CD4-positive, alpha-beta T cell (primary cell): ENCODE data around the gene MSGN1. TPM values are rescaled to one million over a fixed set of nuclear protein-coding genes. Genes with fewer than 3 reads are reported as not detected.

Source experiments
- ATAC-seq: fragments of 200-7000 bp; cut with Tn5 transposase; one replicate; pipeline ENCODE4 v1.10.0; 2022; ENCODE audit warnings: mild to moderate bottlenecking; ENCODE audit not compliant: poor library complexity
- CTCF ChIA-PET: fragments of 350-600 bp; sonication (Branson Sonifier 250); formaldehyde crosslinking; loops from one replicate; lab custom pipeline; 2021; ENCODE audit warnings: antibody characterized with exemption, inconsistent platforms; lab: Charles Lee
- POLR2A ChIA-PET: fragments of 350-600 bp; sonication (Branson Sonifier 250); formaldehyde crosslinking; loops from one replicate; lab custom pipeline; 2021; ENCODE audit warnings: antibody characterized with exemption, inconsistent platforms; lab: Charles Lee
- DNase-seq, 14 experiments: peaks; one replicate each; pipeline ENCODE4 v3.0.0-alpha.2; 2013 to 2020; ENCODE audit warnings: mixed read lengths in 2 of 14
- H3K27ac ChIP-seq, 2 donors: one replicate each; pipeline versions ENCODE4 v1.5.1 to v1.7.0; 2013; ENCODE audit warnings: low read length in 2 of 2, low read depth in 1 of 2, mild to moderate bottlenecking in 1 of 2
- H3K27me3 ChIP-seq, 2 experiments: 1 replicate in 1 of 2; 2 replicates in 1 of 2; pipeline versions ENCODE4 v1.6.1 to v1.7.0; 2013; ENCODE audit warnings: low read length in 2 of 2, control low read depth in 1 of 2, mild to moderate bottlenecking in 1 of 2, moderate library complexity in 1 of 2; ENCODE audit not compliant: insufficient read depth in 2 of 2, control insufficient read depth in 1 of 2
- H3K36me3 ChIP-seq: one replicate; pipeline ENCODE4 v1.6.1; 2013; ENCODE audit warnings: low read length, control low read depth; ENCODE audit not compliant: insufficient read depth
- H3K4me1 ChIP-seq: one replicate; pipeline ENCODE4 v1.6.1; 2013; ENCODE audit warnings: low read length, control low read depth; ENCODE audit not compliant: insufficient read depth
- H3K4me3 ChIP-seq: one replicate; pipeline ENCODE4 v1.5.1; 2013; ENCODE audit warnings: mild to moderate bottlenecking, low read length, moderate library complexity
- H3K9me3 ChIP-seq, 2 experiments: 1 replicate in 1 of 2; 2 replicates in 1 of 2; pipeline versions ENCODE4 v1.6.1 to v1.7.0; 2013; ENCODE audit warnings: low read length in 2 of 2, mild to moderate bottlenecking in 2 of 2, control low read depth in 1 of 2, moderate library complexity in 1 of 2; ENCODE audit not compliant: control insufficient read depth in 1 of 2, insufficient read depth in 1 of 2
- H3K27ac Mint-ChIP-seq: one replicate; pipeline ENCODE4 v1.8.0; 2020; ENCODE audit warnings: mixed read lengths
- H3K27me3 Mint-ChIP-seq: one replicate; pipeline ENCODE4 v1.8.0; 2021; ENCODE audit warnings: mixed read lengths
- H3K36me3 Mint-ChIP-seq: one replicate; pipeline ENCODE4 v1.8.0; 2021; ENCODE audit warnings: low read depth, mixed read lengths
- H3K4me1 Mint-ChIP-seq: one replicate; pipeline ENCODE4 v1.8.0; 2021; ENCODE audit warnings: low read depth, mixed read lengths
- H3K4me3 Mint-ChIP-seq: one replicate; pipeline ENCODE4 v1.8.0; 2020; ENCODE audit warnings: mild to moderate bottlenecking, mixed read lengths
- H3K9me3 Mint-ChIP-seq: one replicate; pipeline ENCODE4 v1.8.0; 2020; ENCODE audit warnings: mixed read lengths
- intact Hi-C, 2 experiments: fragments of 100-400 bp; cut with DNase I in 1 of 2; cut with micrococcal nuclease in 1 of 2; formaldehyde crosslinking; loops; one replicate each; pipeline versions ENCODE4 v1.15.1 to v1.9.0; 2023 to 2025; cut with DNase I, micrococcal nuclease
- polyA plus RNA-seq, 2 donors: library from polyadenylated mRNA; unstranded; fragments of 120-200 nt; gene quantifications; one replicate each; pipeline ENCODE4 v1.2.1, GENCODE V29; 2013
- total RNA-seq, 174 experiments: library from RNA in 2 of 174; stranded (reverse) in 2 of 174; gene quantifications; one replicate each; pipeline ENCODE4 v1.2.3 and lab custom pipeline; 2021 to 2026
- TF ChIP-seq, protein P1 (sequence below): fragments of 200-600 bp; IDR thresholded peaks from one replicate; pipeline ENCODE4 v1.8.0; 2022; ENCODE audit warnings: antibody characterized with exemption, mild to moderate bottlenecking

Gene MSGN1, protein sequence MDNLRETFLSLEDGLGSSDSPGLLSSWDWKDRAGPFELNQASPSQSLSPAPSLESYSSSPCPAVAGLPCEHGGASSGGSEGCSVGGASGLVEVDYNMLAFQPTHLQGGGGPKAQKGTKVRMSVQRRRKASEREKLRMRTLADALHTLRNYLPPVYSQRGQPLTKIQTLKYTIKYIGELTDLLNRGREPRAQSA
- total RNA-seq (not detected), total RNA-seq (lab: John Stamatoyannopoulos, UW) (0 to 0.10 (median 0) reads per million in 172 experiments)
- polyA plus RNA-seq (2013, experiment 1 of 2): not detected
- not detected for polyA plus RNA-seq (2013, experiment 2 of 2)

DNA sequence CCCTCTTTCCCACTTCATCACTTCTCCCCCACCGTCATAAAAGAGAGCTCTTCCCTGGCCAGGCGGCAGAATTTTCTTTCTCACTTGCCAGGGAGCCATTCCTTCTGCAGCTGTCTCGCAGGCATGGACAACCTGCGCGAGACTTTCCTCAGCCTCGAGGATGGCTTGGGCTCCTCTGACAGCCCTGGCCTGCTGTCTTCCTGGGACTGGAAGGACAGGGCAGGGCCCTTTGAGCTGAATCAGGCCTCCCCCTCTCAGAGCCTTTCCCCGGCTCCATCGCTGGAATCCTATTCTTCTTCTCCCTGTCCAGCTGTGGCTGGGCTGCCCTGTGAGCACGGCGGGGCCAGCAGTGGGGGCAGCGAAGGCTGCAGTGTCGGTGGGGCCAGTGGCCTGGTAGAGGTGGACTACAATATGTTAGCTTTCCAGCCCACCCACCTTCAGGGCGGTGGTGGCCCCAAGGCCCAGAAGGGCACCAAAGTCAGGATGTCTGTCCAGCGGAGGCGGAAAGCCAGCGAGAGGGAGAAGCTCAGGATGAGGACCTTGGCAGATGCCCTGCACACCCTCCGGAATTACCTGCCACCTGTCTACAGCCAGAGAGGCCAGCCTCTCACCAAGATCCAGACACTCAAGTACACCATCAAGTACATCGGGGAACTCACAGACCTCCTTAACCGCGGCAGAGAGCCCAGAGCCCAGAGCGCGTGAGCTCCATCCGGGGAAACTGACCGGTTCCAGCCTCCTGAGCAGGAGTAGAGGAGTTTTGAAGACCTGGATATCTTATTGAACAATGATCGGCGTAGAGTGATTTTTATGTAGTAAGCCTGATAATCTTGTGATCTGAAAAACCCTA, at the start of gene MSGN1:
TSS of gene MSGN1 (plus strand) at position 65 of the 850 bp plus-strand sequence. CDS start at position 124, 59 bp downstream.
- Histone ChIP-seq H3K27me3 (no peaks in the 10 kb centered on the region), H3K4me1 (peaks cover 2% of the 10 kb centered on the region), H3K36me3 (no peaks in the 10 kb centered on the region), H3K27ac (no peak within 1 kb of the TSS), H3K4me3 (no peak within 1 kb of the TSS), H3K9me3 (no peaks in the 10 kb centered on the region)
- ChIA-PET CTCF (no interaction called here), POLR2A (no interaction called here)
- peaks cover 28% of the 10 kb centered on the region for H3K27me3 Mint-ChIP-seq
- ATAC-seq (no peak), DNase-seq (no peak)
- TF ChIP-seq, protein P1, sequence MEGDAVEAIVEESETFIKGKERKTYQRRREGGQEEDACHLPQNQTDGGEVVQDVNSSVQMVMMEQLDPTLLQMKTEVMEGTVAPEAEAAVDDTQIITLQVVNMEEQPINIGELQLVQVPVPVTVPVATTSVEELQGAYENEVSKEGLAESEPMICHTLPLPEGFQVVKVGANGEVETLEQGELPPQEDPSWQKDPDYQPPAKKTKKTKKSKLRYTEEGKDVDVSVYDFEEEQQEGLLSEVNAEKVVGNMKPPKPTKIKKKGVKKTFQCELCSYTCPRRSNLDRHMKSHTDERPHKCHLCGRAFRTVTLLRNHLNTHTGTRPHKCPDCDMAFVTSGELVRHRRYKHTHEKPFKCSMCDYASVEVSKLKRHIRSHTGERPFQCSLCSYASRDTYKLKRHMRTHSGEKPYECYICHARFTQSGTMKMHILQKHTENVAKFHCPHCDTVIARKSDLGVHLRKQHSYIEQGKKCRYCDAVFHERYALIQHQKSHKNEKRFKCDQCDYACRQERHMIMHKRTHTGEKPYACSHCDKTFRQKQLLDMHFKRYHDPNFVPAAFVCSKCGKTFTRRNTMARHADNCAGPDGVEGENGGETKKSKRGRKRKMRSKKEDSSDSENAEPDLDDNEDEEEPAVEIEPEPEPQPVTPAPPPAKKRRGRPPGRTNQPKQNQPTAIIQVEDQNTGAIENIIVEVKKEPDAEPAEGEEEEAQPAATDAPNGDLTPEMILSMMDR: no peak
- H3K9me3 Mint-ChIP-seq: no peaks in the 10 kb centered on the region
- no peak within 1 kb of the TSS for H3K27ac Mint-ChIP-seq
- no peaks in the 10 kb centered on the region for H3K4me1 Mint-ChIP-seq
- no peak within 1 kb of the TSS for H3K4me3 Mint-ChIP-seq
- H3K36me3 Mint-ChIP-seq: no peaks in the 10 kb centered on the region
- intact Hi-C loops: no loop called here

DNA sequence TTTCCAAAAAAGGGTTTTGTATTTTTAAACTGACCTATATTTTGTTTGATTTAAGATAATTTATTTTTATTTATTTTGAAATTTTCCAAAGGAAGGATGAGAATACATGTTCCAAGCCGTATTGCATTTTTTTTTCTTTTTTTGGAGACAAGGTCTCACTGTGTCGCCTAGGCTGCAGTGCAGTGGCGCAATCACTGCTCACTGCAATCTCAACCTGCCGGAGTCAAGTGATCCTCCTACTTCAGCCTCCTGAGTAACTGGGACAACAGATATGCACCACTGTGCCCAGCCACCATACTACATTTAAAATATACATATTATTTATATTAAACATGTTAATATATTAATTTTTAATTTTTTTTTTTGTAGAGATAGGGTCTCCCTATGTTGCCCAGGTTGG, 47.4 kb upstream of the MSGN1 start:
- no peaks in the 10 kb centered on the region for H3K4me1 ChIP-seq
- CTCF ChIA-PET: no interaction called here
- H3K27me3 ChIP-seq: no peaks in the 10 kb centered on the region
- TF ChIP-seq, protein P1: no peak
- Mint-ChIP-seq H3K4me3 (no peak overlapping the region), H3K27ac (no peak overlapping the region), H3K36me3 (peaks cover 5% of the 10 kb centered on the region), H3K4me1 (no peaks in the 10 kb centered on the region), H3K27me3 (no peaks in the 10 kb centered on the region), H3K9me3 (no peaks in the 10 kb centered on the region)
- H3K36me3 ChIP-seq: no peaks in the 10 kb centered on the region
- ATAC-seq (no peak), DNase-seq (no peak)
- no peak overlapping the region for H3K27ac ChIP-seq
- intact Hi-C loops: no loop called here
- POLR2A ChIA-PET: no interaction called here
- H3K4me3 ChIP-seq: no peak overlapping the region
- no peaks in the 10 kb centered on the region for H3K9me3 ChIP-seq

DNA sequence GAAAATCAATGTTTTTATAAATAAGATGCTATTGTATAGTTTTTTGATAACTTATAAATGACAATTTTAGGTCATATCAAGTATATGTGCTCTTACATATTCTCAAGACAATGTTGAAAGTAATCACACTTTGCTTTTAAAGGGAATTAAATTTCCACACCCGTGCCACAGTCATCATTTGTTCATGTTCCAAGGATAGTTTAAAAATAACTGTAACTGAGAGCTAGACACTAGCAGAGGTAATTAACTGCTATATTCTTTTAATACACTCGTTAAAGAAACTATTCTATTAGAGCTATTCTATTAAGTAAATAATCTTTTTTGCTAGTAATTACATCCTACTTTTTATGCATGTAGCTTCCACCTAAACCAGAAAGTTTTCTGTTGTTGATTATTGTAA, 44.3 kb upstream of the MSGN1 start:
- Mint-ChIP-seq H3K9me3 (no peaks in the 10 kb centered on the region), H3K4me3 (no peak overlapping the region), H3K27me3 (no peaks in the 10 kb centered on the region), H3K4me1 (no peaks in the 10 kb centered on the region), H3K36me3 (peaks cover 10% of the 10 kb centered on the region), H3K27ac (no peak overlapping the region)
- CTCF ChIA-PET: no interaction called here
- H3K27ac ChIP-seq: no peak overlapping the region
- no peaks in the 10 kb centered on the region for H3K36me3 ChIP-seq
- H3K9me3 ChIP-seq: no peaks in the 10 kb centered on the region
- intact Hi-C loops: no loop called here
- TF ChIP-seq, protein P1: no peak
- DNase-seq (no peak), ATAC-seq (no peak)
- no peaks in the 10 kb centered on the region for H3K27me3 ChIP-seq
- H3K4me1 ChIP-seq: no peaks in the 10 kb centered on the region
- POLR2A ChIA-PET: no interaction called here
- no peak overlapping the region for H3K4me3 ChIP-seq
